OCI-LY1 (cell line): ENCODE results near the gene ADNP.

Experiments used
- H2AFZ ChIP-seq: fragments of 200-600 bp; sonication (generic), shearing (Covaris generic); 2 replicates; pipeline ENCODE4 v1.6.0; 2014; ENCODE audit warnings: antibody characterized with exemption, mild to moderate bottlenecking, low read length
- H3F3A ChIP-seq: fragments of 200-600 bp; sonication (generic), shearing (Covaris generic); 2 replicates; pipeline ENCODE4 v1.6.0; 2014; ENCODE audit warnings: mild to moderate bottlenecking, antibody characterized with exemption, low read length, moderate library complexity; ENCODE audit not compliant: insufficient read depth
- H3K27ac ChIP-seq: fragments of 200-600 bp; sonication (generic); 2 replicates; pipeline ENCODE4 v1.5.1; 2014; ENCODE audit warnings: low read length, mixed run types, mild to moderate bottlenecking, low read depth; ENCODE audit not compliant: poor library complexity, severe bottlenecking
- H3K27me3 ChIP-seq: fragments of 200-600 bp; sonication (generic); 2 replicates; pipeline ENCODE4 v1.6.0; 2014; ENCODE audit warnings: antibody characterized with exemption, mild to moderate bottlenecking, low read length, moderate library complexity; ENCODE audit not compliant: insufficient read depth
- H3K36me3 ChIP-seq: fragments of 200-600 bp; sonication (generic); 2 replicates; pipeline ENCODE4 v1.6.1; 2014; ENCODE audit warnings: mild to moderate bottlenecking, antibody characterized with exemption, low read length, moderate library complexity, mixed read lengths; ENCODE audit not compliant: insufficient read depth
- H3K4me1 ChIP-seq: fragments of 200-600 bp; sonication (generic); 2 replicates; pipeline ENCODE4 v1.5.1; 2014; ENCODE audit warnings: mild to moderate bottlenecking, low read length, moderate library complexity; ENCODE audit not compliant: insufficient read depth, severe bottlenecking
- H3K4me2 ChIP-seq: fragments of 200-600 bp; sonication (generic), shearing (Covaris generic); 2 replicates; pipeline ENCODE4 v1.6.1; 2014; ENCODE audit warnings: low read length
- H3K4me3 ChIP-seq: fragments of 200-600 bp; sonication (generic); 2 replicates; pipeline ENCODE4 v1.5.1; 2014; ENCODE audit warnings: low read length, low read depth, mild to moderate bottlenecking, mixed read lengths; ENCODE audit not compliant: poor library complexity, severe bottlenecking
- H3K79me2 ChIP-seq: fragments of 200-600 bp; shearing (Covaris generic); 2 replicates; pipeline ENCODE4 v1.6.1; 2016; ENCODE audit warnings: mixed run types, low read length, mixed read lengths; ENCODE audit not compliant: insufficient read depth
- H3K9ac ChIP-seq: fragments of 200-600 bp; sonication (generic), shearing (Covaris generic); 2 replicates; pipeline ENCODE4 v1.6.1; 2014; ENCODE audit warnings: mild to moderate bottlenecking, low read length, mixed read lengths
- H3K9me2 ChIP-seq: fragments of 200-600 bp; sonication (generic), shearing (Covaris generic); 2 replicates; pipeline ENCODE4 v1.6.1; 2014; ENCODE audit warnings: low read depth, mild to moderate bottlenecking, low read length, mixed read lengths
- H3K9me3 ChIP-seq: fragments of 200-600 bp; shearing (Covaris generic); 2 replicates; pipeline ENCODE4 v1.6.1; 2014; ENCODE audit warnings: low read length, mixed read lengths
- H4K20me1 ChIP-seq: fragments of 200-600 bp; sonication (generic), shearing (Covaris generic); 2 replicates; pipeline ENCODE4 v1.6.0; 2016; ENCODE audit warnings: mild to moderate bottlenecking, low read length; ENCODE audit not compliant: insufficient read depth
- CTCF ChIP-seq: fragments of 200-600 bp; sonication (generic), shearing (Covaris generic); IDR thresholded peaks from 2 replicates; pipeline ENCODE4 v1.5.1; 2017; ENCODE audit warnings: mild to moderate bottlenecking, antibody characterized with exemption, low read length, moderate library complexity, mixed read lengths
- EZH2 ChIP-seq: fragments of 200-600 bp; sonication (generic), shearing (Covaris generic); IDR thresholded peaks from 2 replicates; pipeline ENCODE4 v1.8.0; 2017; ENCODE audit warnings: borderline replicate concordance, mixed run types, mild to moderate bottlenecking, antibody characterized with exemption, low read length, moderate library complexity, mixed read lengths

Gene ADNP

DNA sequence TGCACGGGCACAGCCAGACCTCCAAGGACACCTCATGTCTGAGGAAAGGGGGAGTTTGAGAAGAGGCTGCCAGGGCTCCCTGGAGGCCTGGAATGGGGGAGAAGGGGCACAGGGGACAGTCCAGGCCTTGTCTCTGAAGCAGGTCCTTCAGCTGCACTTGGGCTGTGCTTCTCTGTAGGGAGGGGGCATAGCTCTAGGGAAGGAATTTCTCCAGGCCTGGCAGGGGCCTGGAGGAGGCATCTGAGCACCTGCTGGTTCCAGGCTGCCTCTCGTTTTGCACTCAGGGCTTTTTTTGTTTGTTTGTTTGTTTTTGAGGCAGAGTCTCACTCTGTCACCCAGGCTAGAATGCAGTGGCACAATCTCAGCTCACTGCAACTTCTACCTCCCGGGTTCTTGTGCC, 68.7 kb downstream of the ADNP start:
- Histone ChIP-seq H3K27me3 (no peaks in the 10 kb centered on the region), H3K9me3 (no peaks in the 10 kb centered on the region), H3F3A (no peaks in the 10 kb centered on the region), H3K4me3 (no peak overlapping the region), H3K79me2 (no peaks in the 10 kb centered on the region), H3K9me2 (no peaks in the 10 kb centered on the region), H3K36me3 (peaks cover 12% of the 10 kb centered on the region; the same call in 1 of the 2 replicates), H3K27ac (no peak overlapping the region), H2AFZ (no peak overlapping the region), H3K4me2 (no peak overlapping the region), H3K4me1 (peaks cover 18% of the 10 kb centered on the region), H3K9ac (no peak overlapping the region), H4K20me1 (no peaks in the 10 kb centered on the region)
- TF ChIP-seq EZH2 (no peak), CTCF (no peak)

DNA sequence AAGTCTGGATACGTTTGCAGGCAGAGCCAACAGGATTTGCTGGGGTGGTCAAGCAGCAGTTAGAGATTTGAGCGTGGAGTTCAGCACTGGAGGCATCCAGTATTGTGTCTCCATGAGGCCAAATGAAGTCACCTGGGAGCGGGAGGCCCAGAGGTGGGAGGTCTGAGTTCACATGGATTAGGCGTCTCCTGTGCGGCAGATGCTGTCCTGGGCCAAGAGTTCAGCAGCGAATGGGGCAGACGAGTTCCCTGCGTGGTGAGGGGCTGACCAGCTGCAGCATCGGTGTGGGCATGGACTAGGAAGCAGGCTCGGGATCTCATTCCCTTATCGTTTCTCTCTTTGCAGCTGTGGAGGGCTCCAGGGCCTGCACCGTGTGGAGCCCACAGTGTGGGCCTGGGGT, 70.2 kb downstream of the ADNP start:
- Histone ChIP-seq H3K9ac (no peak overlapping the region), H3K36me3 (peaks cover 10% of the 10 kb centered on the region; the same call in 1 of the 2 replicates), H3F3A (no peaks in the 10 kb centered on the region), H3K79me2 (no peaks in the 10 kb centered on the region), H2AFZ (no peak overlapping the region), H3K9me3 (no peaks in the 10 kb centered on the region), H3K4me3 (no peak overlapping the region), H3K4me1 (peaks cover 18% of the 10 kb centered on the region), H3K27ac (no peak overlapping the region), H3K27me3 (no peaks in the 10 kb centered on the region), H3K9me2 (no peaks in the 10 kb centered on the region), H3K4me2 (no peak overlapping the region), H4K20me1 (no peaks in the 10 kb centered on the region)
- TF ChIP-seq CTCF (no peak), EZH2 (no peak)

DNA sequence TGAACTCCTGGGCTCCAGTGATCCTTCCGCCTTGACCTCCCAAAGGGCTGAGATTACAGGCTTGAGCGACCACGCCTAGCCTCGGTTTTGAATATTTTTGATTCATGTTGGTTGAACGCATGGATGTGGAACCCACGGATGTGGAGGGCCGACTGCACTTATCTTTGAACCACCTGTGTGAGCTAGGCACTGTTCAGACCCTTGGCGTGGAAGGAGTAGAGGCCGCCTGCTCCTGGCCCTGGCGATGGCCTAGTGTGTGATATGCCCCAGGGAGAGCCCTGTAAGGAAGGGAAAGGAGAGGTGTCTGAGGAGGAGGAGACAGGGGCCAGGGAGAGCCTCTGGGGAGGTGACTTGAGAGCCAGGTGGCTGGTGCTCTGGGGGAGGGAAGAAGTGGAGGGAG, 72.1 kb downstream of the ADNP start:
- TF ChIP-seq EZH2 (no peak), CTCF (no peak)
- Histone ChIP-seq H3K4me2 (peak overlapping the region; percentile 7; the same call in 1 of the 2 replicates), H3K36me3 (peaks cover 3% of the 10 kb centered on the region; the same call in 1 of the 2 replicates), H3K4me3 (no peak overlapping the region), H3K4me1 (peaks cover 18% of the 10 kb centered on the region), H3K27ac (peak overlapping the region; percentile 22), H3K9me3 (no peaks in the 10 kb centered on the region), H3F3A (no peaks in the 10 kb centered on the region), H3K79me2 (no peaks in the 10 kb centered on the region), H2AFZ (no peak overlapping the region), H3K9me2 (no peaks in the 10 kb centered on the region), H3K9ac (no peak overlapping the region), H3K27me3 (no peaks in the 10 kb centered on the region), H4K20me1 (no peaks in the 10 kb centered on the region)
